WI38 (cell line): ENCODE results near the gene CYP11A1.

Experiments
- H3K4me3 ChIP-seq: 2 replicates; pipeline ENCODE4 v1.5.1; 2011; ENCODE audit warnings: low read depth, mild to moderate bottlenecking, control low read depth, low read length
- CTCF ChIP-seq: IDR thresholded peaks from 2 replicates; pipeline ENCODE4 v1.5.1; 2012; ENCODE audit warnings: low read depth, mild to moderate bottlenecking, control low read depth, low read length

CYP11A1 gene

GRCh38 chr15:74406517-74406916, 39.1 kb upstream of the CYP11A1 start:
- H3K4me3 ChIP-seq: no peak overlapping the region
- TF ChIP-seq CTCF: no peak

- TF ChIP-seq CTCF: no peak
- no peak overlapping the region for H3K4me3 ChIP-seq
Observed at GRCh38 chr15:74405823-74406222, 38.4 kb upstream of the CYP11A1 start.

- no peak overlapping the region for H3K4me3 ChIP-seq
- TF ChIP-seq CTCF: no peak
Observed at GRCh38 chr15:74403991-74404563, 36.6 kb upstream of the CYP11A1 start.

- no peak for TF ChIP-seq CTCF
- no peak overlapping the region for H3K4me3 ChIP-seq
Observed at GRCh38 chr15:74403588-74403919, 36.1 kb upstream of the CYP11A1 start.

GRCh38 chr15:74402873-74403587, 35.6 kb upstream of the CYP11A1 start:
- no peak for TF ChIP-seq CTCF
- H3K4me3 ChIP-seq: no peak overlapping the region

GRCh38 chr15:74402337-74402841, 34.9 kb upstream of the CYP11A1 start:
- H3K4me3 ChIP-seq: no peak overlapping the region
- TF ChIP-seq CTCF: no peak
